Memory B cell (primary cell): ENCODE data around the gene CDCA3.

Experiments
- ATAC-seq: fragments of 150-1000 bp; cut with Tn5 transposase; 2 replicates; pipeline ENCODE4 v1.10.0; 2021; ENCODE audit warnings: low read depth, mild to moderate bottlenecking, moderate library complexity
- DNase-seq, 2 donors: peaks; one replicate each; pipeline ENCODE4 v3.0.0; 2022; ENCODE audit warnings: low spot score in 2 of 2
- H3K27ac Mint-ChIP-seq: one replicate; pipeline ENCODE4 v1.8.0; 2022; ENCODE audit warnings: mild to moderate bottlenecking, moderate library complexity, mixed read lengths
- H3K27me3 Mint-ChIP-seq: one replicate; pipeline ENCODE4 v1.8.0; 2022; ENCODE audit warnings: mixed read lengths
- H3K36me3 Mint-ChIP-seq: one replicate; pipeline ENCODE4 v1.8.0; 2022; ENCODE audit warnings: mild to moderate bottlenecking, mixed read lengths
- H3K4me1 Mint-ChIP-seq: one replicate; pipeline ENCODE4 v1.8.0; 2022; ENCODE audit warnings: mixed read lengths
- H3K4me3 Mint-ChIP-seq: one replicate; pipeline ENCODE4 v1.8.0; 2022; ENCODE audit warnings: mild to moderate bottlenecking, moderate library complexity, mixed read lengths
- H3K9me3 Mint-ChIP-seq: one replicate; pipeline ENCODE4 v1.8.0; 2022; ENCODE audit warnings: mixed read lengths

The CDCA3 gene

DNA sequence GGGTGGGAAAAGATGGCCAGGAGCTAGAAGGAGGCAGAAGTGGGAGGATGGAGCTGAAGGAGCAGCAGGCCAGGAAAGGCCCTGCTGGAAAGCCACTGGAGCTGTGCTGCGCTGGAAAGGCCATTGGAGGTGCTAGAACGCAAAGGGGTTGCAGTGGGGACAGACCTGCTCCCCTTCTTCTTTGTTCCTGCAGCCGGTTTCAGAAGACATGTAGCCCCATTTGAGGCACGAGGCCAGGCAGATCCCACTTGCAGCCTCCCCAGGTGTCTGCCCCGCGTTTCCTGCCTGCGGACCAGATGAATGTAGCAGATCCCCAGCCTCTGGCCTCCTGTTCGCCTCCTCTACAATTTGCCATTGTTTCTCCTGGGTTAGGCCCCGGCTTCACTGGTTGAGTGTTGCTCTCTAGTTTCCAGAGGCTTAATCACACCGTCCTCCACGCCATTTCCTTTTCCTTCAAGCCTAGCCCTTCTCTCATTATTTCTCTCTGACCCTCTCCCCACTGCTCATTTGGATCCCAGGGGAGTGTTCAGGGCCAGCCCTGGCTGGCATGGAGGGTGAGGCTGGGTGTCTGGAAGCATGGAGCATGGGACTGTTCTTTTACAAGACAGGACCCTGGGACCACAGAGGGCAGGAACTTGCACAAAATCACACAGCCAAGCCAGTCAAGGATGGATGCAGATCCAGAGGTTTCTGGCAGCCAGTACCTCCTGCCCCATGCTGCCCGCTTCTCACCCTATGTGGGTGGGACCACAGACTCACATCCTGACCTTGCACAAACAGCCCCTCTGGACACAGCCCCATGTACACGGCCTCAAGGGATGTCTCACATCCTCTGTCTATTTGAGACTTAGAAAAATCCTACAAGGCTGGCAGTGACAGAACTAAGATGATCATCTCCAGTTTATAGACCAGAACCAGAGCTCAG is 31.7 kb downstream of the CDCA3 start:
- Mint-ChIP-seq H3K36me3 (no peaks in the 10 kb centered on the region), H3K27me3 (peaks cover 28% of the 10 kb centered on the region), H3K4me1 (peaks cover 13% of the 10 kb centered on the region), H3K4me3 (no peak overlapping the region), H3K27ac (no peak overlapping the region), H3K9me3 (no peaks in the 10 kb centered on the region)
- DNase-seq, result no peak
- ATAC-seq, result no peak

DNA sequence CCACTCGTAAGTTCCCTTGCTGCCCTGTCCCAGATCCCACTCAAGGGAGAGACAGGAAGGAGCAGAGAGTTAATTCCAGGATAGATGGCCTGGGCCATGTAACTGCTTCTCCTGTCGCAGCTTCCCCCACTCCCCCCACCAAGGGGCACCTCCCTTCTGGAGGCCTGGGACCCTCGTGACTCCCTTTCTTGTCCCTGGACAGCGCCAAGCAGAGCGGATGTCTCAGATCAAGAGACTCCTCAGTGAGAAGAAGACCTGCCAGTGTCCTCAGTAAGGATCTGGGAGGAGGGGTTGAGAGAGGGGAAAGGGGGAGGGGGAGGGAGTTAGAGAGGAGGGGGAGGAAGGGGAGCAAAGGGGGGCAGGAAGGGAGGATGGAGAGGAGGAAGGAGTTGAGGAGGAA is 32.4 kb downstream of the CDCA3 start:
- DNase-seq, result no peak
- no peak overlapping the region for H3K27ac Mint-ChIP-seq
- peaks cover 23% of the 10 kb centered on the region for H3K27me3 Mint-ChIP-seq
- no peaks in the 10 kb centered on the region for H3K36me3 Mint-ChIP-seq
- no peaks in the 10 kb centered on the region for H3K9me3 Mint-ChIP-seq
- H3K4me3 Mint-ChIP-seq, result no peak overlapping the region
- peaks cover 13% of the 10 kb centered on the region for H3K4me1 Mint-ChIP-seq
- no peak for ATAC-seq

DNA sequence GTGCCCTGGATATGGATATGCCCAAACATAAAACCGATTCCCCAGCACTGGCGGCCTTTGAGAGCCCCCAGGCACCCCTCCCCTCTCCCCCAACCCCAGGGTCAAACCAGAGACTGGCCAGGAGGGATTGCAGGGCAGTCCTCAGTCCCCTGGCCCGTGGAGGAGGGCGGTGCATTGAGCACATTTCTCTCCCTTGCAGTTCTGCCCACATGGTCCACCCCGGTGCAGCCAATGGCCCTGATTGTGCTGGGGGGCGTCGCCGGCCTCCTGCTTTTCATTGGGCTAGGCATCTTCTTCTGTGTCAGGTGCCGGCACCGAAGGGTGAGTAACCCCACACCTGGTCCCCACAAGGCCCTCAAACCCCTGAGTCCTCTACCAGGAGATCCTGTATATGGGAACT is 32.9 kb downstream of the CDCA3 start:
- H3K27me3 Mint-ChIP-seq, result peaks cover 23% of the 10 kb centered on the region
- DNase-seq, result no peak
- ATAC-seq, result no peak
- no peak overlapping the region for H3K4me3 Mint-ChIP-seq
- H3K9me3 Mint-ChIP-seq, result no peaks in the 10 kb centered on the region
- H3K27ac Mint-ChIP-seq, result no peak overlapping the region
- no peaks in the 10 kb centered on the region for H3K36me3 Mint-ChIP-seq
- peaks cover 13% of the 10 kb centered on the region for H3K4me1 Mint-ChIP-seq

DNA sequence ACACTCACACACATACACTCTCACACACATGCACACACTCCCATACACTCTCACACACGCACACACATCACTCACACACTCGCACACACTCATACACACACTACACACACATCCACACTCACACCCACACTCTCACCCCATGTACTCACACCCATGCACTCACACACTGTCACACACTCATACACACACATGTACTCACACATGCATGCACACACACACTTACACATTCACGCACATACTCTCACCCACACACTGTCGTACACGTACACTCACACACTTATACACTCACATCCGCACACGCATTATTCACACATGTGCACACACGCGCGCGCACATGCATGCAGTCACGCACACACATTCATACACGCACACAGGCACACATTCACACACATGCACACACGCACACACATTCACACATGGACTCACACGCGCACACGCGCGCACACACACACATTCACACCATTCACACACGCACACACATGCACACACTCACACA is 33.4 kb downstream of the CDCA3 start:
- DNase-seq (no peak), ATAC-seq (no peak)
- Mint-ChIP-seq H3K4me3 (no peak overlapping the region), H3K27ac (no peak overlapping the region), H3K36me3 (no peaks in the 10 kb centered on the region), H3K27me3 (peaks cover 19% of the 10 kb centered on the region), H3K9me3 (no peaks in the 10 kb centered on the region), H3K4me1 (peaks cover 13% of the 10 kb centered on the region)

DNA sequence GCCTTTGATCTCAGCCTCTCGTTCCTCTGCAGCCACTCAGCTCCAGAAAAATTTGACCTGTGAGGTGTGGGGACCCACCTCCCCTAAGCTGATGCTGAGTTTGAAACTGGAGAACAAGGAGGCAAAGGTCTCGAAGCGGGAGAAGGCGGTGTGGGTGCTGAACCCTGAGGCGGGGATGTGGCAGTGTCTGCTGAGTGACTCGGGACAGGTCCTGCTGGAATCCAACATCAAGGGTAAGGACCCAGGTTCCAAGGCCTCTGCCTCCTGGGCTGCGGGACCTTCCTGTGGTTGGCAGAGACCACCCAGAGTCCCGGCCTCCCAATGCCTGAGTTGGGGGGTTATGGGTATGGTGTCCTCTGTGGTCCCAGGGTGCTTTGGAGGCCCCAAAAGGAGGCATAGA is 34.0 kb downstream of the CDCA3 start:
- Mint-ChIP-seq H3K9me3 (no peaks in the 10 kb centered on the region), H3K36me3 (no peaks in the 10 kb centered on the region), H3K27me3 (peaks cover 14% of the 10 kb centered on the region), H3K4me1 (peaks cover 18% of the 10 kb centered on the region), H3K27ac (no peak overlapping the region), H3K4me3 (no peak overlapping the region)
- ATAC-seq (no peak), DNase-seq (no peak)

DNA sequence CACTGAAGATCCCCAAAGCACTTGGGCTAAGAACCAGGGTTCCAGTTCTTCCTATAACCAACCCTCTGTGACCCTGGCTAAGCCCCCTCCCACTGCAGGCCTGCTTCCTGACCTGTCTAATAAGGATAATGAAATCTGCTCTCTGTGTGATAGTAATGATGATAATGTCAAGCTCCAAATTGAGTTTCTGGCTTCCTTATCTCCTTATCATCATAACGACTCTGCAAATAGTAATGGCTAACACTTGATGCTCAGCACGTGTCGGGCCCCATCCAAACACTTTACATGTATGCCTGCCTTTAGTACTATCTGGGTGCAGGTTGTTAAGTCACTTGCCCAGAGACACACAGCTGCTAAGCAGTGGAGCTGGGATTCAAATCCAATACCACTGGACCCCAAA is 34.5 kb downstream of the CDCA3 start:
- Mint-ChIP-seq H3K9me3 (no peaks in the 10 kb centered on the region), H3K27ac (no peak overlapping the region), H3K4me1 (peaks cover 16% of the 10 kb centered on the region), H3K4me3 (no peak overlapping the region), H3K27me3 (peaks cover 11% of the 10 kb centered on the region), H3K36me3 (no peaks in the 10 kb centered on the region)
- DNase-seq, result no peak
- no peak for ATAC-seq

DNA sequence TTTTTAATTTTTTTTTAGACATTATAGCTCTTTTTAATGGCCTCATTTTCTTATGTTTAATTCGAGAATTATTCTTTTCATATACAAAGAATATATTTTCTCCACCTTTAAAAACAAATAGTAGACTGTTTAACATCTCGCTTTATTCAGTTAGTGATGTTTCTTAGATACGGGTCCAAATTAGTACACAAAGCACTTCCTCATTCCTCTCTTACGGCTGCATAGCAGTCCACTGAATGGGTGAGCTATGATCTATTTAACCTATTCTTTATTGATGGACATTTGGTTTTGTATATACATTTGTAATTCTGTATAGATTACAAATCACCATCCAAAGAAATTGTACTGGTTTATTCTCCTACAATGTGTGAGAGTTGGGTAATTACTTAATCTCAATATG is 37.7 kb downstream of the CDCA3 start:
- no peak for DNase-seq
- Mint-ChIP-seq H3K27ac (no peak overlapping the region), H3K27me3 (peaks cover 6% of the 10 kb centered on the region), H3K4me1 (peaks cover 17% of the 10 kb centered on the region), H3K36me3 (no peaks in the 10 kb centered on the region), H3K4me3 (no peak overlapping the region), H3K9me3 (no peaks in the 10 kb centered on the region)
- no peak for ATAC-seq

DNA sequence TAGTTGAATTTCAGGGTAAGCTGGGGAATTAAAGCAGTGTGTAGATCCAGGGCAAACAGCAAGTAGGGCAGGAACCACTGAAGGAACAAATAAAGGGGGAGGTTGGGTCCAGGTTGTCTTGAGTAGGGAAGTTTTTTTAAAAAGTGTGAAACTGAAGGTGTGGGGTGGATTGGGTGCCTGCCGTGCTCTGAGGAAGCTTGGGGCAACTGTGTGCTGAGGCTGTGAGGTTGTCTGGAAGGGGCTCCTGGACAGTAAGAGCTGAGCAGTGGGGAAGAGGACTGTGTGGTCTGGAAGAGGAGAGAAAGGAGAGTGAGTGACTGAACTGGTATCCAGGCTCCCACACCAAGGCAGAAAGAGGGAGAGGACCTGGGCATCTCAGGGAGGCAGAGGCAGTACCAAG is 40.3 kb downstream of the CDCA3 start:
- no peak overlapping the region for H3K4me3 Mint-ChIP-seq
- no peak overlapping the region for H3K27ac Mint-ChIP-seq
- no peaks in the 10 kb centered on the region for H3K36me3 Mint-ChIP-seq
- no peaks in the 10 kb centered on the region for H3K9me3 Mint-ChIP-seq
- DNase-seq (no peak), ATAC-seq (no peak)
- peaks cover 1% of the 10 kb centered on the region for H3K27me3 Mint-ChIP-seq
- peaks cover 13% of the 10 kb centered on the region for H3K4me1 Mint-ChIP-seq

DNA sequence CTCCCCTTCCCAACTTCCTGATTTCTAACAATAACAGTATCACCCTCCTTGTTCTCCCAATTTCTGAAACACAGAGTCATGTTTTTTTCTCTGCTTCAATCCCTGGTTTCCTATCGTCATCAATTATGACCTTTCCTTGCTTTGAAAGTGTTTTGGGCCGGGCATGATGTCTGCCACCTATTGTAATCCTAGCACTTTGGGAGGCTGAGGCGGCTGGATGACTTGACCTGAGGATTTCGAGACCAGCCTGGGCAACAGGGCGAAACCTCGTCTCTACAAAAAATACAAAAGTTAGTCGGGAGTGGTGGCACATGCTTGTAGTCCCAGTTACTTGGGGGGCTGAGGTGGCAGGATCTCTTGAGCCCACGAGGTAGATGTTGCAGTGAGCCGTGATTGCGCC is 42.0 kb downstream of the CDCA3 start:
- ATAC-seq (no peak), DNase-seq (no peak)
- H3K36me3 Mint-ChIP-seq, result no peaks in the 10 kb centered on the region
- H3K4me3 Mint-ChIP-seq, result no peak overlapping the region
- H3K4me1 Mint-ChIP-seq, result peaks cover 13% of the 10 kb centered on the region
- H3K27ac Mint-ChIP-seq, result no peak overlapping the region
- no peaks in the 10 kb centered on the region for H3K9me3 Mint-ChIP-seq
- no peaks in the 10 kb centered on the region for H3K27me3 Mint-ChIP-seq

DNA sequence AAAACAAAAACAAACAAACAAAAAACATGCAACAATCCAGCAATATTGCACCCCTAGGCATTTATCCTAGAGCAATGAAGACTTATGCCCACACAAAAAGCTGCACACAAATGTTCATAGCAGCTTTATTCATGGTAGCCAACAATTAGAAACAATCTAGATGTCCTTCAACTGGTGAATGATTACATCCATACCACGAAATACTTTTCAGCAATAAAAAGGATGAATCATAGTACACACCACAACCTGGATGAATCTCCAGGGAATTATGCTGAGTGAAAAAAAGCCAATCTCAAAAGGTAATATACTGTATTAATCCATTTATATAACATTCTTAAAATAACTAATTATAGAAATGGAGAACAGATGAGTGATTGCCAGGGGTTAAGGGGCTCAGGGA is 43.9 kb downstream of the CDCA3 start:
- DNase-seq (no peak), ATAC-seq (no peak)
- no peaks in the 10 kb centered on the region for H3K36me3 Mint-ChIP-seq
- H3K4me1 Mint-ChIP-seq, result peaks cover 7% of the 10 kb centered on the region
- H3K27ac Mint-ChIP-seq, result no peak overlapping the region
- no peaks in the 10 kb centered on the region for H3K27me3 Mint-ChIP-seq
- H3K9me3 Mint-ChIP-seq, result no peaks in the 10 kb centered on the region
- no peak overlapping the region for H3K4me3 Mint-ChIP-seq

DNA sequence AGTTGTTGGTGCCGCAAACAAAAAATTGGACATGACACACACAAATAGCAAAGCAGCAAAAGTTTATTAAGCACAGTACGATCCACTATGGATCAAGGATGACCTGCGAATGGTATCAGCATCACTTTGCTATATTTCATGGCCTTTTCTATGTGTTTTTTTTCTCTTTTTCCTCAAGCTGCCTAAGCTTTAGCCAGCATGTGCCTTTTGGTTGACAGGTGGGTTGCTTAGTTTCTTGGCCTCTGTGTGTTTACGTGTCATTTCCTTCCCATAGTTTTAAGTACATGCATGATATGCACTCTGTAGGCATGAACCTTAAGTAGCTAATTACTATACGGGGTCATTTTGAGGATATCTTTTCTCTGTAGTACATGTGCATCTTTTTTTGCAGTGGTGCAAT is 51.9 kb downstream of the CDCA3 start:
- no peak overlapping the region for H3K27ac Mint-ChIP-seq
- no peaks in the 10 kb centered on the region for H3K4me1 Mint-ChIP-seq
- peaks cover 8% of the 10 kb centered on the region for H3K27me3 Mint-ChIP-seq
- no peaks in the 10 kb centered on the region for H3K9me3 Mint-ChIP-seq
- ATAC-seq (no peak), DNase-seq (no peak)
- no peak overlapping the region for H3K4me3 Mint-ChIP-seq
- H3K36me3 Mint-ChIP-seq, result no peaks in the 10 kb centered on the region
